SU-DHL-6 (cell line): ENCODE data around the gene AFF3.

Experiments used
- H2AFZ ChIP-seq: fragments of 200-600 bp; sonication (generic); 2 replicates; pipeline ENCODE4 v1.6.1; 2014; ENCODE audit warnings: low read depth, mild to moderate bottlenecking, moderate library complexity, mixed read lengths, antibody characterized with exemption, low read length; ENCODE audit not compliant: severe bottlenecking
- H3F3A ChIP-seq: fragments of 200-600 bp; shearing (Covaris generic); 2 replicates; pipeline ENCODE4 v1.6.0; 2016; ENCODE audit warnings: antibody characterized with exemption, mild to moderate bottlenecking; ENCODE audit not compliant: insufficient read depth
- H3K27ac ChIP-seq: fragments of 200-600 bp; sonication (generic); 2 replicates; pipeline ENCODE4 v1.5.1; 2016; ENCODE audit warnings: low read depth, mild to moderate bottlenecking, low read length, moderate library complexity, mixed read lengths
- H3K27me3 ChIP-seq: fragments of 200-600 bp; sonication (generic), shearing (Covaris generic); 2 replicates; pipeline ENCODE4 v1.6.0; 2014; ENCODE audit warnings: mild to moderate bottlenecking, low read length
- H3K36me3 ChIP-seq: fragments of 200-600 bp; sonication (generic); 2 replicates; pipeline ENCODE4 v1.6.1; 2014; ENCODE audit warnings: mild to moderate bottlenecking, low read length, mixed read lengths
- H3K4me2 ChIP-seq: fragments of 300-600, 200-600 bp; shearing (Covaris generic), sonication (generic); 2 replicates; pipeline ENCODE4 v1.6.0; 2014; ENCODE audit warnings: low read length, low read depth, mild to moderate bottlenecking; ENCODE audit not compliant: poor library complexity, severe bottlenecking
- H3K4me3 ChIP-seq: fragments of 200-600 bp; sonication (generic); 2 replicates; pipeline ENCODE4 v1.5.1; 2014; ENCODE audit warnings: antibody characterized with exemption, low read length, mild to moderate bottlenecking, mixed read lengths; ENCODE audit not compliant: insufficient read depth, poor library complexity, severe bottlenecking
- H3K79me2 ChIP-seq: fragments of 200-600 bp; sonication (generic); 2 replicates; pipeline ENCODE4 v1.6.1; 2014; ENCODE audit warnings: mild to moderate bottlenecking, low read length, moderate library complexity; ENCODE audit not compliant: insufficient read depth
- H3K9ac ChIP-seq: fragments of 200-600 bp; sonication (generic); 2 replicates; pipeline ENCODE4 v1.7.0; 2014; ENCODE audit warnings: mild to moderate bottlenecking, low read length
- H3K9me2 ChIP-seq: fragments of 200-600 bp; sonication (generic); replicated peaks from 2 replicates; pipeline ENCODE4 v1.6.1; 2014; ENCODE audit warnings: low read length; ENCODE audit not compliant: insufficient read depth
- H3K9me3 ChIP-seq: fragments of 200-600 bp; sonication (generic); 2 replicates; pipeline ENCODE4 v1.6.1; 2014; ENCODE audit warnings: low read length, mixed read lengths; ENCODE audit not compliant: insufficient read depth
- H4K20me1 ChIP-seq: fragments of 200-600 bp; sonication (generic); 2 replicates; pipeline ENCODE4 v1.6.1; 2014; ENCODE audit warnings: low read depth, mild to moderate bottlenecking, antibody characterized with exemption, low read length, moderate library complexity, mixed read lengths
- CTCF ChIP-seq: fragments of 200-600 bp; sonication (generic); IDR thresholded peaks from one replicate; pipeline ENCODE4 v1.5.1; 2017; ENCODE audit warnings: antibody characterized with exemption, mild to moderate bottlenecking, low read length, moderate library complexity; ENCODE audit not compliant: insufficient read depth, poor library complexity, severe bottlenecking
- EZH2phosphoT487 ChIP-seq: fragments of 200-600 bp; sonication (generic), shearing (Covaris generic); conservative IDR thresholded peaks from 2 replicates; pipeline ENCODE4 v1.6.1; 2018; ENCODE audit warnings: mild to moderate bottlenecking, antibody characterized with exemption, low read length, moderate library complexity, mixed read lengths

AFF3 gene

GRCh38 chr2:100004348-100004884 is 138.0 kb downstream of the AFF3 start:
- no peaks in the 10 kb centered on the region for H3K79me2 ChIP-seq
- no peak overlapping the region for H3K4me3 ChIP-seq
- TF ChIP-seq EZH2phosphoT487 = no peak
- no peak for TF ChIP-seq CTCF
- H4K20me1 ChIP-seq = no peaks in the 10 kb centered on the region
- H3K9me2 ChIP-seq = no peaks in the 10 kb centered on the region
- H3K9me3 ChIP-seq = no peaks in the 10 kb centered on the region
- peaks cover 8% of the 10 kb centered on the region for H3K36me3 ChIP-seq
- no peak overlapping the region for H3K4me2 ChIP-seq
- no peaks in the 10 kb centered on the region for H3K27me3 ChIP-seq
- no peak overlapping the region for H2AFZ ChIP-seq
- H3F3A ChIP-seq = no peaks in the 10 kb centered on the region
- H3K27ac ChIP-seq = no peak overlapping the region
- no peak overlapping the region for H3K9ac ChIP-seq

- no peaks in the 10 kb centered on the region for H4K20me1 ChIP-seq
- H3K36me3 ChIP-seq = peaks cover 8% of the 10 kb centered on the region
- TF ChIP-seq EZH2phosphoT487 (no peak), CTCF (no peak)
- H3K4me2 ChIP-seq = no peak overlapping the region
- no peaks in the 10 kb centered on the region for H3K27me3 ChIP-seq
- no peak overlapping the region for H3K4me3 ChIP-seq
- H3K9me3 ChIP-seq = no peaks in the 10 kb centered on the region
- H3K27ac ChIP-seq = no peak overlapping the region
- no peak overlapping the region for H3K9ac ChIP-seq
- no peaks in the 10 kb centered on the region for H3F3A ChIP-seq
- no peak overlapping the region for H2AFZ ChIP-seq
- no peaks in the 10 kb centered on the region for H3K79me2 ChIP-seq
- H3K9me2 ChIP-seq = no peaks in the 10 kb centered on the region
These were observed 140.3 kb downstream of the AFF3 start for GRCh38 chr2:100002059-100002458.

GRCh38 chr2:100000915-100001707 is 141.3 kb downstream of the AFF3 start:
- H3K36me3 ChIP-seq = peaks cover 8% of the 10 kb centered on the region

More at GRCh38 chr2:100000915-100001707, 141.3 kb downstream of the AFF3 start:
- TF ChIP-seq CTCF (no peak), EZH2phosphoT487 (no peak)
- Histone ChIP-seq H3K79me2 (no peaks in the 10 kb centered on the region), H3K9ac (no peak overlapping the region), H3K9me3 (no peaks in the 10 kb centered on the region), H4K20me1 (no peaks in the 10 kb centered on the region), H3K4me2 (no peak overlapping the region), H3K4me3 (no peak overlapping the region), H2AFZ (no peak overlapping the region), H3F3A (no peaks in the 10 kb centered on the region), H3K9me2 (no peaks in the 10 kb centered on the region), H3K27me3 (no peaks in the 10 kb centered on the region), H3K27ac (no peak overlapping the region)
